GM12892 (cell line): ENCODE measurements around the gene ATRN.

ENCODE experiments used
- DNase-seq: peaks from one replicate; pipeline ENCODE4 v3.0.0; 2011; ENCODE audit not compliant: insufficient read length
- FAIRE-seq: peaks from 2 replicates; lab custom pipeline; 2011; peaks lifted over from hg19 to GRCh38; lab: Jason Lieb, UNC
- POLR2A ChIP-seq: IDR thresholded peaks from 2 replicates; pipeline ENCODE4 v1.6.1; 2011; ENCODE audit warnings: low read depth, low read length, control low read depth
- POLR2AphosphoS5 ChIP-seq: IDR thresholded peaks from 2 replicates; pipeline ENCODE4 v1.6.1; 2011; ENCODE audit warnings: low read depth, low read length, control low read depth
- TAF1 ChIP-seq: IDR thresholded peaks from 2 replicates; pipeline ENCODE4 v1.6.1; 2011; ENCODE audit warnings: low read depth, mild to moderate bottlenecking, control low read depth, low read length, borderline replicate concordance

ATRN gene

GRCh38 chr20:3679749-3680700, 209.2 kb downstream of the ATRN start:
- FAIRE-seq (no peak), DNase-seq (no peak)
- TF ChIP-seq POLR2AphosphoS5: no peak
- TF ChIP-seq TAF1: no peak
- TF ChIP-seq POLR2A: no peak

- DNase-seq: no peak
- FAIRE-seq: no peak
- TF ChIP-seq POLR2A (no peak), TAF1 (no peak), POLR2AphosphoS5 (no peak)
Measured at GRCh38 chr20:3680701-3681351, 210.0 kb downstream of the ATRN start.

- FAIRE-seq (no peak), DNase-seq (no peak)
- TF ChIP-seq POLR2AphosphoS5: no peak
- TF ChIP-seq TAF1: no peak
- TF ChIP-seq POLR2A: no peak
Measured at GRCh38 chr20:3681352-3681930, 210.6 kb downstream of the ATRN start.

DNA sequence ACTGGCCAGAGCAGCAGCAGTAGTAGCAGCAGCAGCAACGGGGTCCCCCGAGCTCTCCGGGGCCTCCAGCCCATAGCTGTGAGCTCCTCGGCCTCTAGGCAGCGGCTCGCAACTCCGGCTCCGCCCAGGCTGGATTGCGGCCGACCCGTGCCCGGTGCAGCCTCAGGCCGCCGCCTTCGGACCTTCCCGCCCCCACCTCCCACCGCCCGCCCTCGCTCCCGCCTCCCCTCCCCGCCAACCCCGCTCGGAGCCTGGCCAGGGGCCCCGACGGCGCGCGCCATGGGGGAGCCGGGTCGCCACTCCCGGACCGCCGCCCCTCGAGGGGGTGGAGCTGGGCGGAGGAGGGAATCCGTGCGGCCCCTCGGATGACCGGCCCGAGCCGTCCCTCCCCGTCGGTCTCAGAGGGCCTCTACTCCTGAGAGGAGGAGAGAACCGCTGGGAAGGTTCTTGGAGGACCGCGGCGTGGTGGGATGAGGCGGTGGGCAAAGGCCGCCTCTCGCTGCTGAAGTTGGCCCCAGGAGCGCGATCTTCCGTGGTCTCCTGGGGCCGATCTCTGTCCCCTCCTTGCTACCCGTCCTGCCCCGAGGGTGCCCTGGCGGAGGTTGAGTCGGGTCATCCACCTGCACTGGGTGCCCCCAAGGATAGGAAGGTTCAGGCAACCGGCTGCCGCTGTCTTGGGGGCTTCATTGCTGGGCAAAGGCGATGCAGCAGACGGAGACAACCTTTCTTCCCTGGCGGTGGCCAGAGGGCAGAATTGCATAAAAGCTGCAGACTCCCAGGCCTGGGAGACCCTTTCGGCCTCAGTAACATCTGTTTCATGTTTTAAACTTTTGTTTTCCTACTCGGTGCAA, 211.3 kb downstream of the ATRN start, which contains the start of gene ADAM33:
Gene ADAM33, minus strand, starts transcription at position 80 of the 851 bp plus-strand sequence. Its CDS starts 6 bp downstream, at position 74.
- no peak for DNase-seq
- no peak for FAIRE-seq
- TF ChIP-seq POLR2AphosphoS5: no peak
- TF ChIP-seq POLR2A: no peak

GRCh38 chr20:3685341-3685740, 214.5 kb downstream of the ATRN start:
- FAIRE-seq (no peak), DNase-seq (no peak)
- TF ChIP-seq POLR2A: no peak
- no peak for TF ChIP-seq TAF1
- no peak for TF ChIP-seq POLR2AphosphoS5

DNA sequence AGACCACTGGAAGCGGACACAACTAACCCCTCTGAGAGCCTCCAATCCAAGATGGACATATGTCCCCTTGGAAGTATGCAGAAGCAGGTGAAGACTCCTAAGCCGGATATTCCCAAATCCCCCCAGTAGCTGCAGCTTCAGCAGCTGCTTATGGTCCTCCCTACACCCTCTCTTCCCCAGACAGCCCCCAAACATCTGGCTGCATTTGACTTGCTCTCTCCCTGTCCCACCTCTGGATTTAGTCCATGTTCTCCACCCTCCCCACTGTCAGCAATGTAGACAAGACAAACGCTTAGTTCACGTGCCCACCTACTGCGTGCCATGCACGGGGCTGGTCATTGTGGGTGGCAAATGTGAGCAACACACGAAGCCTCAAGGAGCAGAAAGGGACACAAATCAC, 215.6 kb downstream of the ATRN start:
- no peak for FAIRE-seq
- no peak for DNase-seq
- TF ChIP-seq POLR2AphosphoS5 (no peak), POLR2A (no peak), TAF1 (no peak)

- TF ChIP-seq TAF1 (no peak), POLR2AphosphoS5 (no peak), POLR2A (no peak)
- DNase-seq (no peak), FAIRE-seq (no peak)
Measured at GRCh38 chr20:3686867-3687321, 216.1 kb downstream of the ATRN start.

DNA sequence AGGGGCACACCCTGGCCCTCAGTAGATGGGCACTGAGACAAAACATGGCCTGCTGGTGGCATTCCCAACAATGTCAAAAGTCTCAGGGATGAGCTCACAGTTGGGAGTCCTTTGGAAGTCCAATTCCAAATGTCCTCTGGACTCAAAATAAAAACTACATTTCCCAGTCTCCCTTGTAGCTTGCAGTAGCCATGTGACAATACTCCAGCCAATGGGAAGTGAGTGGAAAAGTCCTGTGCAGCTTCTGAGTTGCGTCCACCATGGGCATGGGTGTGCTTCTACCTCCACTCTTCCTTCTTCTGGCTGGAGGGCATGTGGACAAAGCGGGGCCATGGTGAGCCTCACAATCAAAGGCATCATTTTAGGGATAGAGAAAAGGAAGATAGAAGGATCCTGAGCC, 216.8 kb downstream of the ATRN start:
- DNase-seq (no peak), FAIRE-seq (no peak)
- TF ChIP-seq TAF1 (no peak), POLR2AphosphoS5 (no peak), POLR2A (no peak)

DNA sequence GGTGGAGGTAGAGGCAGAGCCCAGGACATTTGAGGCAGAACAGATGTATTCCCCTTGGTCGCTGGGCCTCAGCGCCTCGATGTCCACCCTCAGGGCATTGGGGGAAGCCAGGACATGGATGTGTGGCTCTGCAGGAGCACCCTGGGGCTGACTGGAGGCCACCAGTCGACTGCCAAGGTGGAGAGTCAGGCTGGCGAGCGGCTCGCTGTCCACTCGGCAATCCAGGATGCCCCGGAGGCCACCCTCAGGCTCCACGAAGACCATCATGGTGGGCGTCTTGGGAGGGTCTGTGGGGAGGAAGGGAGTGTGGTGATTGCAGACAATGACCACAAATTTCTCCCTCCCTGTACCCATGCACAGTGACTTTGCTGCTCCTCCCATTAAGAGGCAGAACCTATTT, 219.2 kb downstream of the ATRN start:
- no peak for DNase-seq
- TF ChIP-seq TAF1 (no peak), POLR2A (no peak), POLR2AphosphoS5 (no peak)
- no peak for FAIRE-seq

DNA sequence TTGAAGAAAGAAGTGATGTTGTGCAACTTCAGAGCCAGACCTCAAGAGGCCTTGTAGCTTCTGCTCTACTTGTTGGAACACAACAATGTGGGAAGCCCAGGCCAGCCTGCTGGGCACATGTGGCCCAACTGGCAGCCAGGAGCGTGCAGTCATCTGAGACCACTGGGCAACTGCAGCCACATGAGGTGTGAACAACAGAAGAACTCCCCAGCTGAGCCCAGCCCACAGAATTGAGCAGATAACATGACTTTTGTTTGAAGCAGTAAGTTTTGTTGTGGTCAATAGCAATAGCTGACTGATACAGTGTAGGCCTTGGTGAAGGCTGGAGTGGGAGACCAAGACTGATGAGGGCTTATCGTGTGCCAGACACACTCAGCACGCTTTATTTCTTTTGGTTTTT, 219.6 kb downstream of the ATRN start:
- DNase-seq (no peak), FAIRE-seq (no peak)
- TF ChIP-seq TAF1 (no peak), POLR2A (no peak), POLR2AphosphoS5 (no peak)
